Measurements from ENCODE around the gene CP. TPM values are rescaled to one million over a fixed set of nuclear protein-coding genes. Genes with fewer than 3 reads are reported as not detected.

CP gene
- polyA plus RNA-seq, 1 experiment: 0.10 TPM

GRCh38 chr3:149217347-149217746 lies 4.3 kb downstream of the CP start:
- no peak overlapping the region for H3K4me3 ChIP-seq (ENCODE audit: low read depth, low read length)
- no peaks in the 10 kb centered on the region for H3K27me3 ChIP-seq (ENCODE audit: control insufficient read depth, insufficient read depth, low read length)
- TF ChIP-seq, protein P1, sequence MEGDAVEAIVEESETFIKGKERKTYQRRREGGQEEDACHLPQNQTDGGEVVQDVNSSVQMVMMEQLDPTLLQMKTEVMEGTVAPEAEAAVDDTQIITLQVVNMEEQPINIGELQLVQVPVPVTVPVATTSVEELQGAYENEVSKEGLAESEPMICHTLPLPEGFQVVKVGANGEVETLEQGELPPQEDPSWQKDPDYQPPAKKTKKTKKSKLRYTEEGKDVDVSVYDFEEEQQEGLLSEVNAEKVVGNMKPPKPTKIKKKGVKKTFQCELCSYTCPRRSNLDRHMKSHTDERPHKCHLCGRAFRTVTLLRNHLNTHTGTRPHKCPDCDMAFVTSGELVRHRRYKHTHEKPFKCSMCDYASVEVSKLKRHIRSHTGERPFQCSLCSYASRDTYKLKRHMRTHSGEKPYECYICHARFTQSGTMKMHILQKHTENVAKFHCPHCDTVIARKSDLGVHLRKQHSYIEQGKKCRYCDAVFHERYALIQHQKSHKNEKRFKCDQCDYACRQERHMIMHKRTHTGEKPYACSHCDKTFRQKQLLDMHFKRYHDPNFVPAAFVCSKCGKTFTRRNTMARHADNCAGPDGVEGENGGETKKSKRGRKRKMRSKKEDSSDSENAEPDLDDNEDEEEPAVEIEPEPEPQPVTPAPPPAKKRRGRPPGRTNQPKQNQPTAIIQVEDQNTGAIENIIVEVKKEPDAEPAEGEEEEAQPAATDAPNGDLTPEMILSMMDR (IDR thresholded peaks at IDR 0.05; ENCODE audit: low read depth, low read length): no peak
- CTCF ChIA-PET: interaction anchor here (0.6 kb wide), 1 partner anchor 262 kb away, joined by 5 read pairs; no protein-coding TSS in a partner anchor
- no peaks in the 10 kb centered on the region for H3K9me3 ChIP-seq (ENCODE audit: control insufficient read depth, insufficient read depth, low read length)
- POLR2A ChIA-PET: no interaction called here
- no peak for DNase-seq (ENCODE audit: low read depth, low spot score)
- no peak overlapping the region for H3K27ac ChIP-seq (ENCODE audit: low read depth, low read length)

DNA sequence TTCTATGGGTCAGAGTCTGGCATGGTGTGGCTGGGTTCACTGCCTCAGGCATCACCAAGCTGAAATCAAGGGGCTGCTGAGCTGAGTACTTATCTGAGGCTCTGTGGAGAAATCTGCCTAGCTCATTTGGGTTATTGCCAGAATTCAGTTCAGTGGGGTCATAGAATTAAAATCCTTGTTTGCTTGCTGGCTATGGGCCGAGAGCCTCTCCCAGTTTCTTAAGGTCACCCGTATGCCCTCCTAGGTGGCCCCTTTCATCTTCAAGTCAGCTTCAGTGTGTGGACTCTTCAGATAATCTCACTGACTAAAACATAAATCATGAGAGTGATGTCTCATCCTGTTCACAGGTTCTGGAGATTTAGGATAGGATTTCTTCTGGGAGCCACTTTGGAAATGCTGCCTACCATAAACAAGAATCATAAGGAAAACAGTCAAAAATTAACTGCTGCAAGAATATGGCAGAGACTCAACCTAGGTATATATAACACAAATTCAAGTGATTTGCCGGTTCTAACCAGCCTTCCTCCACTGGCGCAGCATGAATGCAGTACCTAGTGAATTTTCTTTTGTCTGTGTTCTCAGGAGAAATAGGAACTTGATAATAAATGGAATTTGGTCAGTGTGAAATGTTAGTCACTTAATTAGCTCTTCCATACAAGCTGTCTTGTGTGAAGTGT lies 5.3 kb downstream of the CP start:
- ChIA-PET CTCF (no interaction called here), POLR2A (interaction anchor here (0.6 kb wide), 1 partner anchor 441 kb away, joined by 3 read pairs; the partner anchor contains the start of gene WWTR1)
- H3K9me3 ChIP-seq (ENCODE audit: control insufficient read depth, insufficient read depth, low read length): no peaks in the 10 kb centered on the region
- no peak overlapping the region for H3K4me3 ChIP-seq (ENCODE audit: low read depth, low read length)
- H3K27ac ChIP-seq (ENCODE audit: low read depth, low read length): no peak overlapping the region
- TF ChIP-seq, protein P1 (IDR thresholded peaks at IDR 0.05; ENCODE audit: low read depth, low read length): no peak
- no peaks in the 10 kb centered on the region for H3K27me3 ChIP-seq (ENCODE audit: control insufficient read depth, insufficient read depth, low read length)
- no peak for DNase-seq (ENCODE audit: low read depth, low spot score)

GRCh38 chr3:149215515-149215914 lies 6.1 kb downstream of the CP start:
- H3K27ac ChIP-seq (ENCODE audit: low read depth, low read length): no peak overlapping the region
- DNase-seq (ENCODE audit: low read depth, low spot score): no peak
- TF ChIP-seq, protein P1 (IDR thresholded peaks at IDR 0.05; ENCODE audit: low read depth, low read length): no peak
- H3K9me3 ChIP-seq (ENCODE audit: control insufficient read depth, insufficient read depth, low read length): no peaks in the 10 kb centered on the region
- no peaks in the 10 kb centered on the region for H3K27me3 ChIP-seq (ENCODE audit: control insufficient read depth, insufficient read depth, low read length)
- ChIA-PET POLR2A (no interaction called here), CTCF (no interaction called here)
- no peak overlapping the region for H3K4me3 ChIP-seq (ENCODE audit: low read depth, low read length)

DNA sequence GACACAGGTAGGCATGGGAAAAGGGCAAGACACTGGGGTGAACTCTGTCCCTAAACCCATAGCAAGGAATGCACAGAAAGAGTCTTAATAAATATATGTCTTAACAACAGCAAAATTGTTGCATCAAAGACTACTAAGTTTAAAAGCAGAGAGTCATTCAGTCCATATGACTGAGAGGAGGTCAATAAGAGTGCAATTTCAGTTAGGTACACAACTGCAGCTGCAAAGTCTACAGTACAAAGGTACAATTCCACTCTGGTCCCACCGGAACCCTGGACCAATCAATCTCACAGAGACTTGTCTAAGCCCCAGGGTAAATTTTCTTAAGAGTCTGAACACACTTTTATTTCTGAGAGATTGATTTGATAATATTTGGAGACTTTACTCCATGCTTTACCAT lies 6.9 kb downstream of the CP start:
- no peak for DNase-seq (ENCODE audit: low read depth, low spot score)
- Histone ChIP-seq H3K27me3 (ENCODE audit: control insufficient read depth, insufficient read depth, low read length) (no peaks in the 10 kb centered on the region), H3K4me3 (ENCODE audit: low read depth, low read length) (no peak overlapping the region), H3K27ac (ENCODE audit: low read depth, low read length) (no peak overlapping the region), H3K9me3 (ENCODE audit: control insufficient read depth, insufficient read depth, low read length) (no peaks in the 10 kb centered on the region)
- TF ChIP-seq, protein P1 (IDR thresholded peaks at IDR 0.05; ENCODE audit: low read depth, low read length): no peak
- CTCF ChIA-PET: no interaction called here
- POLR2A ChIA-PET: no interaction called here

- H3K9me3 ChIP-seq (ENCODE audit: control insufficient read depth, insufficient read depth, low read length): no peaks in the 10 kb centered on the region
- ChIA-PET CTCF (no interaction called here), POLR2A (no interaction called here)
- TF ChIP-seq, protein P1 (IDR thresholded peaks at IDR 0.05; ENCODE audit: low read depth, low read length): no peak
- no peaks in the 10 kb centered on the region for H3K27me3 ChIP-seq (ENCODE audit: control insufficient read depth, insufficient read depth, low read length)
- H3K27ac ChIP-seq (ENCODE audit: low read depth, low read length): no peak overlapping the region
- DNase-seq (ENCODE audit: low read depth, low spot score): no peak
- no peak overlapping the region for H3K4me3 ChIP-seq (ENCODE audit: low read depth, low read length)
Observed at GRCh38 chr3:149212386-149212785, 9.2 kb downstream of the CP start.

All from AG04450 (cell line).